ENCODE measurements around the gene RCOR3.
"Not testable (repeated sequence)": the region's sequence is repeated elsewhere in the genome, so short reads cannot be mapped to it uniquely, and the experiment has no call there.

GRCh38 chr1:211240567-211240966 lies 18.6 kb upstream of the RCOR3 start:
- TF ChIP-seq EZH2phosphoT487 (conservative IDR thresholded peaks at IDR 0.05; ENCODE audit: low read length), result not testable (repeated sequence)
- TF ChIP-seq, protein P1, sequence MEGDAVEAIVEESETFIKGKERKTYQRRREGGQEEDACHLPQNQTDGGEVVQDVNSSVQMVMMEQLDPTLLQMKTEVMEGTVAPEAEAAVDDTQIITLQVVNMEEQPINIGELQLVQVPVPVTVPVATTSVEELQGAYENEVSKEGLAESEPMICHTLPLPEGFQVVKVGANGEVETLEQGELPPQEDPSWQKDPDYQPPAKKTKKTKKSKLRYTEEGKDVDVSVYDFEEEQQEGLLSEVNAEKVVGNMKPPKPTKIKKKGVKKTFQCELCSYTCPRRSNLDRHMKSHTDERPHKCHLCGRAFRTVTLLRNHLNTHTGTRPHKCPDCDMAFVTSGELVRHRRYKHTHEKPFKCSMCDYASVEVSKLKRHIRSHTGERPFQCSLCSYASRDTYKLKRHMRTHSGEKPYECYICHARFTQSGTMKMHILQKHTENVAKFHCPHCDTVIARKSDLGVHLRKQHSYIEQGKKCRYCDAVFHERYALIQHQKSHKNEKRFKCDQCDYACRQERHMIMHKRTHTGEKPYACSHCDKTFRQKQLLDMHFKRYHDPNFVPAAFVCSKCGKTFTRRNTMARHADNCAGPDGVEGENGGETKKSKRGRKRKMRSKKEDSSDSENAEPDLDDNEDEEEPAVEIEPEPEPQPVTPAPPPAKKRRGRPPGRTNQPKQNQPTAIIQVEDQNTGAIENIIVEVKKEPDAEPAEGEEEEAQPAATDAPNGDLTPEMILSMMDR (IDR thresholded peaks at IDR 0.05; ENCODE audit: insufficient read depth, low read length, poor library complexity, severe bottlenecking), result not testable (repeated sequence)

Data from SU-DHL-6 (cell line).